Transverse colon (tissue), 4 donors: ENCODE results near the gene MARCHF3. TPM values are rescaled to one million over a fixed set of nuclear protein-coding genes. Genes with fewer than 3 reads are reported as not detected.

Experiments used
- DNase-seq: peaks from one replicate; pipeline ENCODE4 v3.0.0-alpha.2; 2019
- H3K27ac ChIP-seq, 4 donors: fragments of 200-600 bp; sonication (generic); 2 replicates each; pipeline ENCODE4 v1.5.1; 2016 to 2018; ENCODE audit warnings: inconsistent platforms in 4 of 4
- H3K27me3 ChIP-seq: fragments of 200-600 bp; sonication (generic); 2 replicates; pipeline ENCODE4 v1.5.1; 2017; ENCODE audit warnings: inconsistent platforms
- H3K36me3 ChIP-seq, 4 donors: fragments of 200-600 bp; sonication (generic); 2 replicates each; pipeline ENCODE4 v1.5.1; 2017 to 2019; ENCODE audit warnings: inconsistent platforms in 4 of 4
- H3K4me1 ChIP-seq, 4 donors: fragments of 200-600 bp; sonication (generic); 2 replicates each; pipeline ENCODE4 v1.5.1; 2017 to 2020; ENCODE audit warnings: inconsistent platforms in 4 of 4
- H3K4me3 ChIP-seq, 4 donors: fragments of 200-600 bp; sonication (generic); 1 replicate in 1 of 4; 2 replicates in 3 of 4; pipeline versions ENCODE4 v1.5.1 to v1.6.1; 2017 to 2019; ENCODE audit warnings: inconsistent platforms in 4 of 4
- H3K9me3 ChIP-seq, 2 donors: fragments of 200-600 bp; sonication (generic); 2 replicates each; pipeline ENCODE4 v1.5.1; 2017 to 2019; ENCODE audit warnings: inconsistent platforms in 2 of 2
- EP300 ChIP-seq: sonication (generic); formaldehyde crosslinking; IDR thresholded peaks from one replicate; pipeline ENCODE4 v1.6.1; 2017; ENCODE audit warnings: antibody characterized with exemption, low read depth
- POLR2A ChIP-seq: fragments of 450-650 bp; IDR thresholded peaks from one replicate; pipeline ENCODE4 v1.6.1; 2016; ENCODE audit warnings: antibody characterized with exemption, mild to moderate bottlenecking, moderate library complexity
- POLR2AphosphoS5 ChIP-seq, 3 donors: sonication (generic); formaldehyde crosslinking; IDR thresholded peaks; one replicate each; pipeline ENCODE4 v1.6.1; 2016; ENCODE audit warnings: antibody characterized with exemption in 3 of 3
- WGBS, 2 donors: methylation state at CpG; one replicate each; pipeline ENCODE4 v1.1.5; 2018; ENCODE audit warnings: low coverage in 1 of 2; 5-methylcytosine and 5-hydroxymethylcytosine counted together
- in situ Hi-C, 4 donors: fragments of 200-750 bp; cut with MboI; loops; one replicate each; pipeline versions ENCODE4 v1.15.0 to v1.15.1; 2017; ENCODE audit warnings: low sequenced_read_pairs in 3 of 4, low pct_ligation_motif_present in 1 of 4, low pct_unique_long_range_greater_than_20kb in 1 of 4
- intact Hi-C: fragments of 100-400 bp; cut with DNase I; formaldehyde crosslinking; loops from one replicate; pipeline ENCODE4 v1.15.1; 2023; ENCODE audit warnings: low total_unique reads
- total RNA-seq, 4 donors: library from RNA; depleted of rRNA; stranded (reverse); fragments of >200 nt; gene quantifications; one replicate each; pipeline ENCODE4 v1.1.0, GENCODE V29; 2016
- TF ChIP-seq, protein P1 (sequence below), 5 experiments: fragments of 200-600 bp in 3 of 5; fragments of 450-650 bp in 2 of 5; sonication (generic) in 3 of 5; IDR thresholded peaks; 1 replicate in 2 of 5; 2 replicates in 3 of 5; pipeline ENCODE4 v1.5.1; 2016 to 2017; ENCODE audit warnings: antibody characterized with exemption in 5 of 5, inconsistent platforms in 3 of 5, mild to moderate bottlenecking in 2 of 5, moderate library complexity in 1 of 5

Gene MARCHF3
- total RNA-seq, 4 donors from 2014 or later, result 20.3 to 29.6 (median 23.0) TPM

DNA sequence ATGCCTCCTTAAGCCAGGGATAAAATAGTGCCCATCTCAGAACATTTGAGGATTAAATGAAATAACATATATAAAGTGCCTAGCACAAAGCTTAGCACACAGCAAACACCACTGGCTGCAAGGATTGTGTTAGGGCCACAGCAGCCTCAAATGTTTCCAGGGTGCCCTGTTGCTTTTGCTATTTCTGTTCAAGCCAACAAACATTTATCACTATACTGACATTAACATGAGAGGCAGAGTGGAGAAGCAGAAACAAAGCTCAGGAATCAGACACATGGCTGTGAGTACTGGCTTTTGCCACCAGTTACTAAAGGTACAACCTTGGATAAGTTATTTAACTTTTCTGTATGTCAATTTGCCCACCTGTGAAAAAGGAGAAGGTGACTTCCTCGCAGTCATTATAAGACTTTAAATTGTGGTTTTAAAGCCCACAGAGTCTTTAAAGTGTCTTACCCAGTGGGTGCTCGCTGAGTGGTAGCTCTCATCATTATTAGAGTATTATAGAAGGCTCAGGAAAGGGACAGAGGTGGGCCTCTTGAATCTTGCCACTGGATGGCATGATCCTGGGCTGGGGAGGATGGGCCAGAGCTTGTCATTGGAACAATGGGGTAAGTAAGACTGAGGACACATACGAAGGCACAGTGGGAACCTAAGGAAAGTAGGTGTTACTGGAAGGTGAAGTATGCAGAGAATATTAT, 98.2 kb downstream of the MARCHF3 start:
- no peak for DNase-seq
- H3K4me3 ChIP-seq, result no peak overlapping the region
- no peaks in the 10 kb centered on the region for H3K9me3 ChIP-seq
- peaks cover 0 to 5% (median 0%) of the 10 kb centered on the region in 4 donors for H3K4me1 ChIP-seq
- in situ Hi-C loops (no loop called here), intact Hi-C loops (no loop called here)
- WGBS, 2 donors, result 77 to 92% methylated on average over 3 of the region's 3 CpGs
- TF ChIP-seq EP300, result no peak
- TF ChIP-seq POLR2A, result no peak
- no peak for TF ChIP-seq POLR2AphosphoS5 (IDR thresholded peaks at IDR 0.05)
- TF ChIP-seq, protein P1, sequence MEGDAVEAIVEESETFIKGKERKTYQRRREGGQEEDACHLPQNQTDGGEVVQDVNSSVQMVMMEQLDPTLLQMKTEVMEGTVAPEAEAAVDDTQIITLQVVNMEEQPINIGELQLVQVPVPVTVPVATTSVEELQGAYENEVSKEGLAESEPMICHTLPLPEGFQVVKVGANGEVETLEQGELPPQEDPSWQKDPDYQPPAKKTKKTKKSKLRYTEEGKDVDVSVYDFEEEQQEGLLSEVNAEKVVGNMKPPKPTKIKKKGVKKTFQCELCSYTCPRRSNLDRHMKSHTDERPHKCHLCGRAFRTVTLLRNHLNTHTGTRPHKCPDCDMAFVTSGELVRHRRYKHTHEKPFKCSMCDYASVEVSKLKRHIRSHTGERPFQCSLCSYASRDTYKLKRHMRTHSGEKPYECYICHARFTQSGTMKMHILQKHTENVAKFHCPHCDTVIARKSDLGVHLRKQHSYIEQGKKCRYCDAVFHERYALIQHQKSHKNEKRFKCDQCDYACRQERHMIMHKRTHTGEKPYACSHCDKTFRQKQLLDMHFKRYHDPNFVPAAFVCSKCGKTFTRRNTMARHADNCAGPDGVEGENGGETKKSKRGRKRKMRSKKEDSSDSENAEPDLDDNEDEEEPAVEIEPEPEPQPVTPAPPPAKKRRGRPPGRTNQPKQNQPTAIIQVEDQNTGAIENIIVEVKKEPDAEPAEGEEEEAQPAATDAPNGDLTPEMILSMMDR (IDR thresholded peaks at IDR 0.05), result no peak
- no peak overlapping the region for H3K27ac ChIP-seq
- H3K27me3 ChIP-seq, result no peaks in the 10 kb centered on the region
- H3K36me3 ChIP-seq, result no peaks in the 10 kb centered on the region

DNA sequence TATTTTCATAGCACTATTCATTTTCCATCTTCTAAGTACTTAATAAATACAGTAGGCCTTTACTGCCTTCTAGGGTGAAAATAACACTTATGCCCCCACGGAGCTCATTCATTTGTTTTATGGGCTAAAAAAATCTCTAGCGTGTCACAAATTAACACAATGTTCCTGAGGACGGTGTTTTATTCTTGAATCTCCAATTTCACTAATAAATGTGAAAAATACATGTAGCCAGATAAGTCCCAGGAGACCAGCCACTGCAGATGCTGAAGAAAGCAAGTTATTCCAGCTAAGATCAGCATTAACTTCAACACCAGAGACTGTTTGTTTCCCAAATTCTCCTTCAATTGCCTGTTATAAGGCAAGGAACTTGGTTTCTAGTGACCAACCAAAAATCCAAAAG, 102.3 kb downstream of the MARCHF3 start:
- H3K4me3 ChIP-seq, result no peak overlapping the region
- no peaks in the 10 kb centered on the region for H3K4me1 ChIP-seq
- H3K36me3 ChIP-seq, result no peaks in the 10 kb centered on the region
- 90 to 100% methylated on average over 2 to 3 of the region's 3 CpGs for WGBS, 2 donors
- no peak for DNase-seq
- TF ChIP-seq, protein P1 (IDR thresholded peaks at IDR 0.05), result no peak
- TF ChIP-seq POLR2AphosphoS5 (IDR thresholded peaks at IDR 0.05), result no peak
- no peak for TF ChIP-seq EP300
- no peak for TF ChIP-seq POLR2A
- in situ Hi-C loops (no loop called here), intact Hi-C loops (no loop called here)
- H3K27me3 ChIP-seq, result no peaks in the 10 kb centered on the region
- H3K27ac ChIP-seq, result no peak overlapping the region
- H3K9me3 ChIP-seq, result no peaks in the 10 kb centered on the region

DNA sequence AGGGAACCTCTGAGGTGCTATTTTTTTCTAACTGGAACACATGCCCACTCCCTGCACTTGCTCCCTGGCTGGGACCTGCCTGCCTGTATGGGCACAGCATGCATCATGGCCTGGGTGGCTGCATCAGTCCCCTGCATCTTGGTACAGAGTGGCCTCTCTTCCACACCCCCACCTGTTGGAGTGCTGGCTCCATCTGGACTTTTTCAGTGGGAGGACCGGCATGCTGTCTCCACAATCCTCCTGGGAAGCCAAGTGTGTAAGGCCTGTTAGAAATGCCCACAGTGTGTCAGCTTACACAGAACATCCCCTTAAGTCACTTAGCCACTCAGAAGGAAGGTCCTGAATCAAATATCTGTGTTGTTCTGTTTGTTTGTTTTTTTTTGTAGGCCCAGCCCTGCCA, 102.9 kb downstream of the MARCHF3 start:
- H3K9me3 ChIP-seq, result no peaks in the 10 kb centered on the region
- in situ Hi-C loops (no loop called here), intact Hi-C loops (no loop called here)

DNA sequence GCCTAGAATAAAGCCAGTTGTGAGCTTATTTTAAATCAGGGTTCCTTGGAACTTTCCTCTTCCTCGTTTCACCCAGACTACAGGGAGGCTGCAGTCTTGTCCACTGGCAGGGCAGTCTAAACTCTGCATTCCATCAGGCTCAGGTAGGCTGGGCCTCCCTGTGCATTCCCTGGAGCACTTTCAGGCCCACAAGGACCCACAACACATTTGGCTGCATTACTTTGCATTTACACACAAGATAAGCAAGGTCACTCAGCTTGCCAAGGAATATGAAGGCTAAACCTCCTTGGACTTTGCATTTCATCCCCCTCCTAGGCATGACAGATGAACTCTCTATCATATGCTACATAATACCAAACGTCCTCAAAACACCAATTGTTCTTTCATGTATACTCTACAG, 104.2 kb downstream of the MARCHF3 start:
- H3K36me3 ChIP-seq, result no peaks in the 10 kb centered on the region
- H3K9me3 ChIP-seq, result no peaks in the 10 kb centered on the region
- H3K27me3 ChIP-seq, result no peaks in the 10 kb centered on the region
- in situ Hi-C loops, result no loop called here
- H3K4me3 ChIP-seq, result no peak overlapping the region
- intact Hi-C loops, result no loop called here
- WGBS, 2 donors, result 51 to 54% methylated on average over 2 of the region's 2 CpGs
- no peak overlapping the region for H3K27ac ChIP-seq
- TF ChIP-seq POLR2AphosphoS5 (IDR thresholded peaks at IDR 0.05), result no peak
- no peak for DNase-seq
- no peaks in the 10 kb centered on the region for H3K4me1 ChIP-seq

More for the DNA sequence above, 102.9 kb downstream of the MARCHF3 start:
- Histone ChIP-seq H3K4me3 (no peak overlapping the region), H3K27ac (no peak overlapping the region), H3K27me3 (no peaks in the 10 kb centered on the region), H3K36me3 (no peaks in the 10 kb centered on the region), H3K4me1 (no peaks in the 10 kb centered on the region)
- DNase-seq, result no peak
- no peak for TF ChIP-seq POLR2A
- no peak for TF ChIP-seq POLR2AphosphoS5 (IDR thresholded peaks at IDR 0.05)
- TF ChIP-seq EP300, result no peak
- TF ChIP-seq, protein P1 (IDR thresholded peaks at IDR 0.05), result no peak
- whole genome bisulfite sequencing, 2 donors, result 100% methylated on average over 1 of the region's 1 CpG; no CpG with 5 or more reads in 1 of the 2 donors

DNA sequence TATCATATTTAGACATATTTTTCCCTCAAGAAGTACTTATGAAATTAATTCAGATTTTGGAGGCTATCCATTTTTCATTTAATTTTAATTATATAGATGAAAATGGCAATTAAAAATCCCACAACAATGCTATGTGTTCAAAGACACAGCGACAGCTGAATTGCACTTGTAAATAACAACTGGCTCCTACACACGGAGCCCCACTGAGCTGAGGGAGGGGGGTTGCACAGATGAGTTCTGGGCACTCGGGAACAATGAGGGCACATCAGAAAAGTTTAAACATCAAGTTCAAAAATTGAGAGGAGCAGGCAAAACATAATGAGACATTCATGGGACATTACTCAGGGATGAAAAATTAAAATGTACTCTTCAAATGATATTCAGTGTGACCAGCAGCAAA, 104.9 kb downstream of the MARCHF3 start:
- intact Hi-C loops (no loop called here), in situ Hi-C loops (no loop called here)
- H3K27ac ChIP-seq, result no peak overlapping the region
- 94 to 100% methylated on average over 1 to 3 of the region's 3 CpGs for WGBS, 2 donors
- DNase-seq, result no peak
- no peaks in the 10 kb centered on the region for H3K4me1 ChIP-seq
- H3K4me3 ChIP-seq, result no peak overlapping the region
- H3K27me3 ChIP-seq, result no peaks in the 10 kb centered on the region
- no peaks in the 10 kb centered on the region for H3K9me3 ChIP-seq
- no peak for TF ChIP-seq POLR2AphosphoS5 (IDR thresholded peaks at IDR 0.05)
- no peak for TF ChIP-seq POLR2A
- no peak for TF ChIP-seq EP300
- TF ChIP-seq, protein P1 (IDR thresholded peaks at IDR 0.05), result no peak
- H3K36me3 ChIP-seq, result no peaks in the 10 kb centered on the region
